Thoracic aorta (tissue), 2 donors: ENCODE data around the gene CBFB. TPM values are rescaled to one million over a fixed set of nuclear protein-coding genes. Genes with fewer than 3 reads are reported as not detected.

Source experiments
- ATAC-seq: fragments of 150-250 bp; one replicate; pipeline ENCODE4 v1.8.0; 2017; ENCODE audit warnings: low read depth; ENCODE audit not compliant: insufficient number of reproducible peaks, low FRiP score
- DNase-seq: peaks from one replicate; pipeline ENCODE4 v3.0.0-alpha.2; 2020; ENCODE audit warnings: low spot score
- H3K27ac ChIP-seq, 2 donors: fragments of 200-600 bp; sonication (generic); 1 replicate in 1 of 2; 2 replicates in 1 of 2; pipeline ENCODE4 v1.5.1; 2016; ENCODE audit warnings: mild to moderate bottlenecking in 2 of 2, moderate library complexity in 2 of 2
- H3K27me3 ChIP-seq: fragments of 200-600 bp; sonication (generic); replicated peaks from 2 replicates; pipeline ENCODE4 v1.6.0; 2016; ENCODE audit warnings: mild to moderate bottlenecking; ENCODE audit not compliant: insufficient read depth
- H3K36me3 ChIP-seq: fragments of 200-600 bp; sonication (generic); one replicate; pipeline ENCODE4 v1.5.1; 2016
- H3K4me1 ChIP-seq, 2 donors: fragments of 200-600 bp; sonication (generic); 1 replicate in 1 of 2; 2 replicates in 1 of 2; pipeline versions ENCODE4 v1.5.1 to v1.6.0; 2016; ENCODE audit warnings: low read depth in 2 of 2, mild to moderate bottlenecking in 1 of 2; ENCODE audit not compliant: control insufficient read depth in 1 of 2
- H3K4me3 ChIP-seq: fragments of 200-600 bp; sonication (generic); 2 replicates; pipeline ENCODE4 v1.5.1; 2016; ENCODE audit warnings: mild to moderate bottlenecking
- H3K9me3 ChIP-seq: fragments of 200-600 bp; sonication (generic); 2 replicates; pipeline ENCODE4 v1.5.1; 2016
- total RNA-seq, 2 donors: library from RNA; depleted of rRNA; stranded (reverse); fragments of >200 nt; gene quantifications; one replicate each; pipeline versions ENCODE4 v1.1.0 to v1.2.3, GENCODE V29; 2016
- TF ChIP-seq, protein P1 (sequence below): fragments of 200-600 bp; sonication (generic); IDR thresholded peaks from one replicate; pipeline ENCODE4 v1.5.1; 2019; ENCODE audit warnings: antibody characterized with exemption

The CBFB gene
- total RNA-seq, 2 donors from 2014 or later, result 28.3 to 79.7 TPM

DNA sequence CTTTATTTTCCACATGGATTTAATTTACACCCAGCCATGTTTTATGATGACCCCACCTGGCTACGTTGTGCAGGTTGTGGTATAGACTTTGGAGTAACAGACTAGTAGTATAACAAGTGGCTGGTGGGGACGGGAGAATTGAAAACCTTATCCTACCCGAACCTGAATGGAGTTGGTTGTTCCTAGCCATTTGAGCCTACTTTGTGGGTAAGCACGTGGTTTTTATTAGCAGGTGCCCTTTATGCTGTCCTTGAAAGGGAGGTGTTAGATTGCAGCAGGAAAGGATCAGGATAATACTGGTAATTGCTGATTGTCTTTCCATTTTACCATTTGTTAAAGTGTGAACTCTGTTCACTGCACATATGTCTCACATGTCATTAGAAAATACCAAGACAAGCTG, 48.9 kb downstream of the CBFB start:
- ATAC-seq, result no peak

DNA sequence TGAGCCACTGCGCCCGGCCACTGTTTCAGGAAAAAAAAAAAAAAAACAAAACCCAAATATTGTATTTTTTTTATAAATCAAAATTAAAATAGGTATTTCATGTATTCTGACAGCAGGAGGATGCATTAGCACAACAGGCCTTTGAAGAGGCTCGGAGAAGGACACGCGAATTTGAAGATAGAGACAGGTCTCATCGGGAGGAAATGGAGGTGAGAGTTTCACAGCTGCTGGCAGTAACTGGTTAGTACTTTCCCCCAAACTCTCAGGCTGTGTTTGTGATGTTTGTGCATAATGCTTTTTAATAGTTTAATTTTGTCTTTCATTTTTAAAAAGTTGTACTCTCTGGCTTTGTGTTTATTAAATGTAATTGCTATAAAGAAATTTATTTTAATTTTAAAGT, 53.2 kb downstream of the CBFB start:
- Histone ChIP-seq H3K27me3 (no peaks in the 10 kb centered on the region), H3K4me1 (peaks cover 4 to 7% of the 10 kb centered on the region in 2 donors), H3K27ac (no peak overlapping the region), H3K4me3 (no peak overlapping the region), H3K36me3 (no peaks in the 10 kb centered on the region), H3K9me3 (no peaks in the 10 kb centered on the region)
- ATAC-seq (no peak), DNase-seq (no peak)
- TF ChIP-seq, protein P1, sequence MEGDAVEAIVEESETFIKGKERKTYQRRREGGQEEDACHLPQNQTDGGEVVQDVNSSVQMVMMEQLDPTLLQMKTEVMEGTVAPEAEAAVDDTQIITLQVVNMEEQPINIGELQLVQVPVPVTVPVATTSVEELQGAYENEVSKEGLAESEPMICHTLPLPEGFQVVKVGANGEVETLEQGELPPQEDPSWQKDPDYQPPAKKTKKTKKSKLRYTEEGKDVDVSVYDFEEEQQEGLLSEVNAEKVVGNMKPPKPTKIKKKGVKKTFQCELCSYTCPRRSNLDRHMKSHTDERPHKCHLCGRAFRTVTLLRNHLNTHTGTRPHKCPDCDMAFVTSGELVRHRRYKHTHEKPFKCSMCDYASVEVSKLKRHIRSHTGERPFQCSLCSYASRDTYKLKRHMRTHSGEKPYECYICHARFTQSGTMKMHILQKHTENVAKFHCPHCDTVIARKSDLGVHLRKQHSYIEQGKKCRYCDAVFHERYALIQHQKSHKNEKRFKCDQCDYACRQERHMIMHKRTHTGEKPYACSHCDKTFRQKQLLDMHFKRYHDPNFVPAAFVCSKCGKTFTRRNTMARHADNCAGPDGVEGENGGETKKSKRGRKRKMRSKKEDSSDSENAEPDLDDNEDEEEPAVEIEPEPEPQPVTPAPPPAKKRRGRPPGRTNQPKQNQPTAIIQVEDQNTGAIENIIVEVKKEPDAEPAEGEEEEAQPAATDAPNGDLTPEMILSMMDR, result no peak

More for the DNA sequence above, 48.9 kb downstream of the CBFB start:
- H3K4me3 ChIP-seq, result no peak overlapping the region
- H3K4me1 ChIP-seq, result no peaks in the 10 kb centered on the region
- DNase-seq, result no peak
- no peaks in the 10 kb centered on the region for H3K9me3 ChIP-seq
- H3K36me3 ChIP-seq, result peaks cover 13% of the 10 kb centered on the region
- H3K27ac ChIP-seq, result no peak overlapping the region
- TF ChIP-seq, protein P1, result no peak
- no peaks in the 10 kb centered on the region for H3K27me3 ChIP-seq

DNA sequence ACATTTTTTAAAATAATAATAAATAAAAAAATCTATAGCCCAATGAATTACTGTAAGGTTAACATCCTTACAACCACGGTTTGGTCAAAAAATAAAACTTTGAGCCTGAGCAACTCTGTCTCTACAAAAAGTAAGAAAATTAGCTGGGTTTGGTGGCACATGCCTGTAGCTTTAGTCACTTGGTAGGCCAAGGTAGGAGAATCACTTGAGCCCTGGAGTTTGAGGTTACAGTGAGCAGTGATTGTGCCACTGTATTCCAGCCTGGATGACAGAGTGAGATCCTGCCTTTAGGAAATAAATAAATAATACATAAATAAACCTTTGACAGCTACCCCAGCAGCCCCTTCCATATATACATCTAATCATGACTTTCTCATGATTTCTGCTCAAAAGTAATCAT, 53.9 kb downstream of the CBFB start:
- peaks cover 7% of the 10 kb centered on the region in 2 donors for H3K4me1 ChIP-seq
- ATAC-seq, result no peak
- H3K9me3 ChIP-seq, result no peaks in the 10 kb centered on the region
- TF ChIP-seq, protein P1, result no peak
- H3K27ac ChIP-seq, result no peak overlapping the region
- H3K36me3 ChIP-seq, result no peaks in the 10 kb centered on the region
- no peak overlapping the region for H3K4me3 ChIP-seq
- no peaks in the 10 kb centered on the region for H3K27me3 ChIP-seq
- no peak for DNase-seq

DNA sequence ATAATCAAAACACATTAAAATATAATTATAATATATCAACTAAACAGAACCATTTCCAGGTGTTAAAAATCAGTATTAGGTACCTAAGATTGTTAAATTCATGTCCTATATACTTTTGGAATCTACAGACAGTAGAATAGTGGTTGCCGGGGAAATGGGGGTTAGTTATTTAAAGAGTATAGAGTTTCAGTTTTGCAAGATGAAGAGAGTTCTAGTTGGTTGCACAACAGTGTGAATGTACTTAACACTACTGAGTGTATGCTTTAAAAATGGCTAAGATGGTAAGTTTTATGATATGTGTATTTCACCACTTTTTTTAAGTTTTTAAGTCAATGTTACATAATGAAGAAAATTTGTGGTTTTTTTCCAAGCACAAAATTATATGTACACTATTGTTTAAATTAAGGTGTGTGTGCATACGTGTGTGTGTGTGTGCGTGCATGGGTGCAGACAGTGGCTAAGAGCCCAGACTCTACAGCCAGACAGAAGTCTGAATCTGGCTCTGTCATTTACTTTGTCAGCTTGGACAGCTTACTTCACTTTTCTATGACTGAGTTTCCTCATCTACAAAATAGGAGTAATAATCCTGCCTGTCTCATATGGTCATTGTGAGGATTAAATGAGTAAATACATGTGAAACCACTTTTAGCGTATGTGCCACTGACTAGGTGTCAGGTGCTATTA, 55.5 kb downstream of the CBFB start:
- Histone ChIP-seq H3K9me3 (no peaks in the 10 kb centered on the region), H3K4me1 (peaks cover 7 to 10% of the 10 kb centered on the region in 2 donors), H3K27ac (no peak overlapping the region), H3K36me3 (no peaks in the 10 kb centered on the region), H3K27me3 (no peaks in the 10 kb centered on the region), H3K4me3 (no peak overlapping the region)
- TF ChIP-seq, protein P1, result no peak
- ATAC-seq (no peak), DNase-seq (no peak)

DNA sequence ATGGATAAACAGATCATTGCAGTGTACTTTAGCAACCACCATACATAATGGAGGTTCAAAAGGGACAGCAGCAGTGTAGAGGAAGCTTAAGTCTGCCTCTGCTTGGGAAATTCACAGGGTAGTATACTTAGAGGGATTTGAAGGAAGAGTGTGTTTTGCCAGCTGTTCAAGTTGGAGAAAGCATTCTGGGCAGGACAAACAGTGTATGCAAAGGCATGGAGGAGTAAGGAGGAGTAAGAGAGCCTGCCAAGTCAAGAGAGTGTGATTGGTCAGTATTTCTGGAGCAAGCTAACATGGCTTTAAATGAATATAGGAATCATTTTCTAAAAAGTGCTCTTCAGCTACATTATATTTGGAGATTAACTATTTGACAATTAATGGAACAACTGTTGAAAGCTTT, 57.9 kb downstream of the CBFB start:
- DNase-seq, result no peak
- Histone ChIP-seq H3K4me3 (no peak overlapping the region), H3K4me1 (peaks cover 7 to 22% of the 10 kb centered on the region in 2 donors), H3K36me3 (no peaks in the 10 kb centered on the region), H3K27ac (no peak overlapping the region), H3K27me3 (no peaks in the 10 kb centered on the region), H3K9me3 (no peaks in the 10 kb centered on the region)
- ATAC-seq, result no peak
- TF ChIP-seq, protein P1, result no peak
